Uterus (tissue), 2 donors: Measurements from ENCODE around the gene TRIO.

Experiments used
- CTCF ChIP-seq, 4 experiments: fragments of 200-600 bp in 2 of 4; fragments of 450-650 bp in 2 of 4; sonication (generic) in 2 of 4; IDR thresholded peaks; one replicate each; pipeline ENCODE4 v1.5.1; 2016 to 2019; ENCODE audit warnings: antibody characterized with exemption in 4 of 4, mild to moderate bottlenecking in 2 of 4, moderate library complexity in 1 of 4
- POLR2A ChIP-seq, 2 donors: fragments of 450-650 bp; IDR thresholded peaks; one replicate each; pipeline ENCODE4 v1.6.1; 2016; ENCODE audit warnings: antibody characterized with exemption in 2 of 2, mild to moderate bottlenecking in 1 of 2, moderate library complexity in 1 of 2

- TF ChIP-seq CTCF (IDR thresholded peaks at IDR 0.05): no peak
- TF ChIP-seq POLR2A (IDR thresholded peaks at IDR 0.05): no peak
These were observed 155.1 kb downstream of the TRIO start for GRCh38 chr5:14298126-14298847.
